SK-N-SH (cell line): ENCODE results near the gene C1orf159. TPM values are rescaled to one million over a fixed set of nuclear protein-coding genes. Genes with fewer than 3 reads are reported as not detected.

Experiments used
- CTCF ChIA-PET: fragments of 300-600, 350-600 bp; formaldehyde crosslinking; extraction: SDS; loops from one replicate; lab custom pipeline; 2021; lab: Yijun Ruan, JAX
- POLR2A ChIA-PET: fragments of 350-600 bp; sonication (Branson Sonifier 250); formaldehyde crosslinking; extraction: SDS; loops from one replicate; lab custom pipeline; 2020; ENCODE audit warnings: antibody characterized with exemption, inconsistent platforms; lab: Yijun Ruan, JAX
- DNase-seq: peaks from one replicate; pipeline ENCODE4 v3.0.0; 2012
- H2AFZ ChIP-seq: fragments of 200-600 bp; sonication (generic); 2 replicates; pipeline ENCODE4 v1.8.1; 2016; ENCODE audit warnings: antibody characterized with exemption, mild to moderate bottlenecking, low read depth
- H3F3A ChIP-seq: fragments of 200-600 bp; sonication (generic); replicated peaks from 2 replicates; pipeline ENCODE3; 2016; ENCODE audit warnings: antibody characterized with exemption, mild to moderate bottlenecking; ENCODE audit not compliant: insufficient read depth
- H3K27ac ChIP-seq, 2 experiments: fragments of 200-500 bp in 1 of 2; fragments of 200-600 bp in 1 of 2; sonication (Bioruptor generic) in 1 of 2; sonication (generic), shearing (Covaris generic) in 1 of 2; 2 replicates each; pipeline versions ENCODE4 v1.5.1 to v1.6.1; 2014 to 2016; ENCODE audit warnings: low read depth in 2 of 2, inconsistent platforms in 1 of 2, low read length in 1 of 2, mild to moderate bottlenecking in 1 of 2, mixed read lengths in 1 of 2
- H3K27me3 ChIP-seq: fragments of 200-600 bp; sonication (generic), shearing (Covaris generic); 2 replicates; pipeline ENCODE4 v1.6.1; 2016; ENCODE audit warnings: mixed run types; ENCODE audit not compliant: insufficient read depth
- H3K36me3 ChIP-seq, 2 experiments: fragments of 200-500 bp in 1 of 2; fragments of 200-600 bp in 1 of 2; sonication (Bioruptor generic) in 1 of 2; sonication (generic) in 1 of 2; replicated peaks in 1 of 2; 2 replicates each; pipeline versions ENCODE3 to v1.5.1; 2014 to 2016; ENCODE audit warnings: low read length in 1 of 2, mild to moderate bottlenecking in 1 of 2; ENCODE audit not compliant: insufficient read depth in 2 of 2, control insufficient read depth in 1 of 2
- H3K4me1 ChIP-seq, 2 experiments: fragments of 200-500 bp in 1 of 2; fragments of 200-600 bp in 1 of 2; sonication (Bioruptor generic) in 1 of 2; sonication (generic), shearing (Covaris generic) in 1 of 2; 2 replicates each; pipeline versions ENCODE4 v1.5.1 to v1.6.1; 2014 to 2016; ENCODE audit warnings: low read depth in 1 of 2, low read length in 1 of 2, mixed run types in 1 of 2; ENCODE audit not compliant: insufficient read depth in 2 of 2, control insufficient read depth in 1 of 2
- H3K4me2 ChIP-seq: fragments of 200-600 bp; sonication (generic), shearing (Covaris generic); 2 replicates; pipeline ENCODE4 v1.6.1; 2017; ENCODE audit warnings: mixed run types
- H3K4me3 ChIP-seq, 2 experiments: fragments of 200-500 bp in 1 of 2; fragments of 200-600 bp in 1 of 2; sonication (Bioruptor generic) in 1 of 2; sonication (generic), shearing (Covaris generic) in 1 of 2; 2 replicates each; pipeline versions ENCODE4 v1.5.1 to v1.8.1; 2014 to 2016; ENCODE audit warnings: low read depth in 2 of 2, inconsistent platforms in 1 of 2, low read length in 1 of 2, mild to moderate bottlenecking in 1 of 2, mixed read lengths in 1 of 2, moderate library complexity in 1 of 2
- H3K79me2 ChIP-seq: fragments of 200-600 bp; sonication (generic); 2 replicates; pipeline ENCODE4 v1.8.1; 2017; ENCODE audit warnings: mild to moderate bottlenecking; ENCODE audit not compliant: insufficient read depth
- H3K9ac ChIP-seq: fragments of 200-600 bp; sonication (generic); 2 replicates; pipeline ENCODE4 v1.6.1; 2017; ENCODE audit warnings: mixed run types
- H3K9me2 ChIP-seq: fragments of 200-600 bp; sonication (generic); 2 replicates; pipeline ENCODE4 v1.6.1; 2017; ENCODE audit warnings: mixed run types
- H3K9me3 ChIP-seq: fragments of 200-600 bp; sonication (generic); 2 replicates; pipeline ENCODE4 v1.6.1; 2017; ENCODE audit warnings: mixed run types, mild to moderate bottlenecking, moderate library complexity
- H4K20me1 ChIP-seq: fragments of 200-600 bp; sonication (generic); 2 replicates; pipeline ENCODE4 v1.6.1; 2017; ENCODE audit warnings: mild to moderate bottlenecking, mixed run types; ENCODE audit not compliant: insufficient read depth
- CTCF ChIP-seq: fragments of 200-600 bp; sonication (generic); IDR thresholded peaks from 2 replicates; pipeline ENCODE4 v1.6.1; 2017; ENCODE audit warnings: antibody characterized with exemption, mild to moderate bottlenecking, moderate library complexity
- FOSL2 ChIP-seq: IDR thresholded peaks from 2 replicates; pipeline ENCODE4 v1.4.0; 2012; ENCODE audit warnings: low read depth, mild to moderate bottlenecking, moderate library complexity, borderline replicate concordance
- FOXJ3 ChIP-seq: sonication (generic); formaldehyde crosslinking; IDR thresholded peaks from 2 replicates; pipeline ENCODE4 v1.5.1; 2020; ENCODE audit warnings: mild to moderate bottlenecking, missing genetic modification reagents
- IRF3 ChIP-seq: fragments of 150-350 bp; IDR thresholded peaks from 2 replicates; pipeline ENCODE4 v1.6.1; 2016; ENCODE audit warnings: mild to moderate bottlenecking, low read depth, low read length
- MAX ChIP-seq: IDR thresholded peaks from 2 replicates; pipeline ENCODE4 v1.4.0; 2012; ENCODE audit warnings: low read depth
- NFIC ChIP-seq: IDR thresholded peaks from 2 replicates; pipeline ENCODE4 v1.4.0; 2012; ENCODE audit warnings: borderline replicate concordance
- PBX3 ChIP-seq: IDR thresholded peaks from 2 replicates; pipeline ENCODE4; 2012
- RAD21 ChIP-seq: IDR thresholded peaks from 2 replicates; pipeline ENCODE4 v1.6.1; 2012; ENCODE audit warnings: mild to moderate bottlenecking, low read length
- SIN3A ChIP-seq: IDR thresholded peaks from 2 replicates; pipeline ENCODE4 v1.6.1; 2012; ENCODE audit warnings: low read depth, mild to moderate bottlenecking, low read length, moderate library complexity, borderline replicate concordance
- SMC3 ChIP-seq: IDR thresholded peaks from 2 replicates; pipeline ENCODE4 v1.6.1; 2012; ENCODE audit warnings: low read depth, low read length, improper control_type of control experiment
- TAF1 ChIP-seq: IDR thresholded peaks from 2 replicates; pipeline ENCODE4 v1.6.1; 2012; ENCODE audit warnings: low read depth, mild to moderate bottlenecking, low read length, moderate library complexity, borderline replicate concordance
- TCF12 ChIP-seq: IDR thresholded peaks from 2 replicates; pipeline ENCODE4 v1.4.0; 2012
- TEAD4 ChIP-seq: IDR thresholded peaks from 2 replicates; pipeline ENCODE4 v1.4.0; 2012; ENCODE audit warnings: mild to moderate bottlenecking, borderline replicate concordance; ENCODE audit not compliant: insufficient read depth
- WGBS: methylation state at CpG from one replicate; pipeline ENCODE4 v1.1.6; 2017; ENCODE audit warnings: low lambda C conversion rate; 5-methylcytosine and 5-hydroxymethylcytosine counted together
- polyA plus RNA-seq, 3 experiments: library from polyadenylated mRNA; depleted of rRNA; stranded (reverse); fragments of >200 nt; gene quantifications; 2 replicates each; pipeline ENCODE4 v1.2.3, GENCODE V29; 2012

C1orf159 gene
- polyA plus RNA-seq, 1 of the 3 experiments (the other 2 are of a cell fraction): 10.2 TPM

- POLR2A ChIA-PET: no interaction called here
- no peaks in the 10 kb centered on the region for H3K36me3 ChIP-seq
- CTCF ChIA-PET: no interaction called here
- no peaks in the 10 kb centered on the region for H3K9me2 ChIP-seq
- WGBS: 93% methylated on average over 20 of the region's 39 CpGs
- no peaks in the 10 kb centered on the region for H3F3A ChIP-seq
- H3K27ac ChIP-seq: no peak overlapping the region
- H3K4me1 ChIP-seq: no peaks in the 10 kb centered on the region
- no peak overlapping the region for H2AFZ ChIP-seq
- DNase-seq: peak; percentile 51
- no peak overlapping the region for H3K4me2 ChIP-seq
- no peak overlapping the region for H3K4me3 ChIP-seq
- no peaks in the 10 kb centered on the region for H3K9me3 ChIP-seq
- TF ChIP-seq TEAD4: no peak
- no peak for TF ChIP-seq TCF12
- TF ChIP-seq TAF1: no peak
- no peak for TF ChIP-seq FOSL2
- TF ChIP-seq CTCF: no peak
- TF ChIP-seq PBX3: no peak
- TF ChIP-seq NFIC: no peak
- no peak for TF ChIP-seq SMC3
- TF ChIP-seq RAD21: no peak
- no peak for TF ChIP-seq SIN3A
- no peak for TF ChIP-seq MAX
- no peak for TF ChIP-seq FOXJ3 (CRISPR knock-in tag)
- no peak for TF ChIP-seq IRF3
- H4K20me1 ChIP-seq: no peaks in the 10 kb centered on the region
- no peak overlapping the region for H3K9ac ChIP-seq
- H3K79me2 ChIP-seq: no peaks in the 10 kb centered on the region
- H3K27me3 ChIP-seq: no peaks in the 10 kb centered on the region
Observed at GRCh38 chr1:1088029-1088800, 27.7 kb downstream of the C1orf159 start.
